NCI-H1436 (cell line): ENCODE data around the gene SWSAP1.
A peak's percentile ranks its signal among the peaks of the same experiment; 100 is the strongest.
"Not testable (repeated sequence)": the region's sequence is repeated elsewhere in the genome, so short reads cannot be mapped to it uniquely, and the experiment has no call there.

Experiments
- DNase-seq: peaks from one replicate; lab custom pipeline; 2025; lab: John Stamatoyannopoulos, UW

Gene SWSAP1

DNA sequence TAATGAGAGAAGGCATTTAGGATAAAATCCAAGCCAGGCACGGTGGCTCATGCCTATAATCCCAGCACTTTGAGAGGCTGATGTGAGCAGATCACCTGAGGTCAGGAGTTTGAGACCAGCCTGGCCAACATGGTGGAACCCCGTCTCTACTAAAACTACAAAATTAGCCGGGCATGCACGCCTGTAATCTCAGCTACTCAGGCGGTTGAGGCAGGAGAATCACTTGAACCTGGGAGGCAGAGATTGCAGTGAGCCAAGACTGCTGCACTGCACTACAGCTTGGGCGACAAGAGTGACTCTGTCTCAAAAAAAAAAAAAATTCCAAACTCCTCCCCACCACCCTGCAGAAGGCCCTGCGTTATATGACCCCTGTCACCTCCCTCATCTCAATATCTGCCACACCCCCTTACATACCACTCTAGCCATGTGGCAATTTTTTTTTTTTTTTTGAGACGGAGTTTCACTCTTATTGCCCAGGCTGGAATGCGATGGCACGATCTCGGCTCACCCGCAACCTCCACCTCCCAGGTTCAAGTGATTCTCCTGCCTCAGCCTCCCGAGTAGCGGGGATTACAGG, 4.9 kb downstream of the SWSAP1 start:
- DNase-seq = not testable (repeated sequence)

DNA sequence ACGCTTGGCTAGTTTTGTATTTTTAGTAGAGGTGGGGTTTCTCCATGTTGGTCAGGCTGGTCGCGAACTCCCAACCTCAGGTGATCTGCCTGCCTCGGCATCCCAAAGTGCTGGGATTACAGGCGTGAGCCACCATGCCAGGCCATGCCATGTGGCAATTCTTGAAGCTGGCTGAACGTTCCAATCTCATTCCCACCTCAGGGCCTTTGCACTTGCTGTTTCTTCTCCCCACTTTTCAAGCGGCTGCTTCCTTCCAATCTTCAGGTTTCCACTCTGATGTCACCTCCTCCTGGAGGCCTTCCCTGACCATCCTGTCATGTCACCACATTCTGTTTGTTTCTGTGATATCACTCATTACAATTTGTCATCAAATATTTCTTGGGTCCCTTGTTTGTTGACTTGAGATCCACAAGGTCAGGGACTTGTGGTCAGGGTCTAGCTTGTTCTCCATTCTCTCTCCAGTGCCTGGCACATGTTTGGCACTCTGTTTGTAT, 5.4 kb downstream of the SWSAP1 start:
- no peak for DNase-seq

GRCh38 chr19:11380653-11381537, 6.4 kb downstream of the SWSAP1 start:
- peak; percentile 91 for DNase-seq

DNA sequence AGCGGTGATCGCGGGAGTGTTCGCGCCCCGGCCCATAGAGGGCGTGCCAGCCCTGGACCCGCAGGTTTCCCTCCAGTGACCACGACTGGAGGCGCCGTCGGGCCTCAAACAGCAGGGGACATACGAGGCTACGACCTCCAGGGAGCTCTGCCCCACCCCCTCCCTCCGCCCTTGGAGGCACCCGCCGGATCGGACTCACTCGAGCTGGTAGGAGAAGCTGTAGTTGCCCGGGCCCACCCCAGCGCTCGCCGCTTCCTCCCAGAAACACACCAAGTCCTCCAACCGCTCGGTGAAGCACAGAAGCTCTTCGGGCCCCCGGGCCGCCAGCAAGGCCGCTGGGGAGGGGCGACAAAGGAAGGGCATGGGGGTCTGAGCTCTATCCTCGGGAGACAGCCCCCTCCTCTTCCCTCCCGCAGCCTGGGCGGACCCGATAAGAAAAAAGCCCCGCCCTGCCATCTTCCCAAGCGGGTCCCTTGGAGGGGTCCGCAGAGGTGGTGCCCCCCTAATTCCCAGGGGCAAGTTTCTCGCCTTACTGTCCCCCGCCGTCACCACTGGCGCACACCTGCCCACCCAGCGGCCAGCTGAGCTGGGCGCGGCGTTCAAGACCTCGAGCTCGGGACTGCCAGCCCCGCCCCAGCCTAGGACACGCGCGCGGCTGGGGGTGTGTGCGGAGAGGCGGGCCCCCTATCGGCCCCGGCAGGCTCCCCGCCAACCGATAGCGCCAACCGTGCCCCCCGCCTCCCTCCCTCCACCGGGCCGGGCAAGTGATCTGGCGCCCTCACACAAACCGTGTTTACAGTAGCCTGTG, 8.6 kb downstream of the SWSAP1 start:
- peak; percentile 63 for DNase-seq

GRCh38 chr19:11383706-11384048, 9.2 kb downstream of the SWSAP1 start:
- no peak for DNase-seq

DNA sequence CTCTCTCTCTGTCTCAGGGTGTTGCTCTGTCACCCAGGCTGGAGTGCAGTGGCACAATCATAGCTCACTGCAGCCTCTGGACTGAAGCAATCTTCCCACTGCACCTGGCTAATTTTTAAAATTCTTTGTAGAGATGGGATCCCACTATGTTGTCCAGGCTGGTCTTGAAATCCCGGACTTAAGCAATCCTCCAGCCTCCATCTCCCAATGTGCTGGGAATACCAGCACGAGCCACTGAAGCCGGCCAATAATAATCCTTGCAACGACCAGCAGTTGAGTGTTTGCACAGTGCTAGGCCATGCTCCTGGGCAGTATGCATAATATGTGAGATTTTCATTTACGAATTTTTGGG, 10.3 kb downstream of the SWSAP1 start:
- DNase-seq = no peak

DNA sequence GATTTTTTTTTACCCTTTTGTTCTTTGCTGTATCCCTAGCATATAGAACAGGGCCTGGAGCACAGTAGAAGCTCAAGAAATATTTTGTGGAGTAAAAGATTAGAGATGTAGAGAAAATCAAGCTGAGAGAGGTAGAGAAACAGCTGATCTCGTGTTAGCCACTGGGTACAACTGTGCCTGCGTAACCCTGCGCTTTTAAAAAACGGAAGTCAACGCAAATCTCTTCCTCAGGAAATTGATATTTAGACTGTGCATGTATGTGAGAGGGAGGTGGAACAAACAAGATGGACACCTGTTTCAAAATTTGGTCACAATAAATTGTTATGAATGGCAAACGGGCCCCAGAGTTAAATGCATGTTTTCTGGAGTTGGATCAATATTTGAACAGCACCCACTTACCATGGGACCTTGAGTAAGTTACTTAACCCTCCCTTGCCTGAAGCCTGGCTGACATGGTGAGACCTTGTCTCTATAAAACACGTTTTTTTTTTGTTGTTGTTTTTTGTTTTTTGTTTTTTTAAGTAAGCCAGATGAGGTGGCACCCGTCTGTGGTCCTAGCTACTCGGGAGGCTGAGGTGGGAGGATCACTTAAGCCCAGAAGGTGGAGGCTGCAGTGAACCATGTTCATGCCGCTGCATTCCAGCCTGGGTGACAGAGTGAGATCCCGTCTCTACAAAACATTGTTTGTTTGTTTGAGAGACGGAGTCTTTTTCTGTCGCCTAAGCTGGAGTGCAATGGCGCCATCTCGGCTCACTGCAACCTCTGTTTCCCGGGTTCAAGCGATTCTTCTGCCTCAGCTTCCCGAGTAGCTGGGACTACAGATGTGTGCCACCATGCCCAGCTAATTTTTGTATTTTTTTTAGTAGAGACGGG, 12.9 kb downstream of the SWSAP1 start:
- DNase-seq = no peak

DNA sequence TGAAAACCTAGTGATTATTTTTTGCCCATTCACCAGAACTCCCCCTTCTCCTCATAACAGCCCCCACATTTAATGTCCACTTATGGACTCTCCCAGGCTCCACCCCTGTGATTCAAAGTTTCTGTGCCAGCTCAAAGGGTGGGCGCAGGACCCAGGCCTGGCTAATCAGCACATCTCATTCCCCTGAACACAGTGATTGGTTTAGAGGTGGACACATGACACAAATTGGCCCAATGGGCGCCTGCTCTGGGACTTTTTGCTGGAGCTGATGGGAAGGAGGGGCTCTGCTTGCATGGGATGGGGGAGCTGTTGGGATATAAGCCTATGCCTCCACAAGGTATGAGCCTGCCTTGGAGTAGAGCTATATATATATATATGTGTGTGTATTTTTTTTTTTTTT, 15.9 kb downstream of the SWSAP1 start:
- no peak for DNase-seq

- no peak for DNase-seq
Observed at GRCh38 chr19:11390933-11391680, 16.6 kb downstream of the SWSAP1 start.

DNA sequence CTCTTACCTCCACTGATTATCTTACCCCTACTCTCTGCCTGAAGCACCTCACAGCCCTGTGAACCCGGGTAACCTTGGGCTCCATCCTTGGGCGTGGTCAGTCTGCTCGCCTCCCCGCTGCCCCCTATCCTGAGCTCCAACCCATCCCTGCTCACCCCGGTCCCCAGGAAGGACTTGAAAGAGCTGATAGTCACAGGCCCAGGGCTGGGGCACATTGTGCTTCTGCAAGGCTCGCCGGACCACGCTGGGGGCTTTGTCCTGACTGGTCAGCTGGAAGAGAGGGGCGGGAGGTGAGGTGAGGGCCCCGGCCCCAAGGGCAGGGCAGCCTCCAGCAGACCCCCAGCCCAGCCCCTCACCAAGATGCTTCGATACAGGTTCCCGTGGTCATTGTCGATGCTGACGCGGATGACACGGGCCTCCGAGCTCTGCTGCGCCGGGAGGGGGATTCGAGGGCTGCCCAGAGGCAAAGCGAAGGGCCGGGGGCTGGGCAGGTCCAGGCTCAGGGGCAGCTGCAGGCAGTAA, 22.7 kb downstream of the SWSAP1 start:
- no peak for DNase-seq

GRCh38 chr19:11399667-11400066, 25.2 kb downstream of the SWSAP1 start:
- DNase-seq = no peak

DNA sequence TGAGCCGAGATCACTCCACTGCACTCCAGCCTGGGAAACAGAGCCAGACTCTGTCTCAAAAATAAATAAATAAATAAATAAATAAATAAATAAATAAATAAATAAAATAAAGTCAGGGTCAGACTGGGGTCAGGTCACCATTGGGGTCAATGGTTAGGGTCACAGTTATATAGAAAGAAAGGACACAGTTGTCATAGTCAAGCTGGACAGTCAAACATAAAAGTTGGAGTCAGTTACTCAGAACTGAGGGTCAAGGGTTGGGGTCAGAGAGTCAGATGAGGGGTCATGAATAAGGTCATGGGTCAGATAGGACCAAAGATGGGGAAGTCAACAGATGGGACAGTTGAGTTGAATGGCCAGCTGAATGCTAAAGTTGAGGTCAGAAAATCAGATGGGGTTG, 26.3 kb downstream of the SWSAP1 start:
- DNase-seq = no peak

- DNase-seq = no peak
Observed at GRCh38 chr19:11401808-11402543, 27.5 kb downstream of the SWSAP1 start.

GRCh38 chr19:11404588-11405222, 30.2 kb downstream of the SWSAP1 start:
- no peak for DNase-seq

DNA sequence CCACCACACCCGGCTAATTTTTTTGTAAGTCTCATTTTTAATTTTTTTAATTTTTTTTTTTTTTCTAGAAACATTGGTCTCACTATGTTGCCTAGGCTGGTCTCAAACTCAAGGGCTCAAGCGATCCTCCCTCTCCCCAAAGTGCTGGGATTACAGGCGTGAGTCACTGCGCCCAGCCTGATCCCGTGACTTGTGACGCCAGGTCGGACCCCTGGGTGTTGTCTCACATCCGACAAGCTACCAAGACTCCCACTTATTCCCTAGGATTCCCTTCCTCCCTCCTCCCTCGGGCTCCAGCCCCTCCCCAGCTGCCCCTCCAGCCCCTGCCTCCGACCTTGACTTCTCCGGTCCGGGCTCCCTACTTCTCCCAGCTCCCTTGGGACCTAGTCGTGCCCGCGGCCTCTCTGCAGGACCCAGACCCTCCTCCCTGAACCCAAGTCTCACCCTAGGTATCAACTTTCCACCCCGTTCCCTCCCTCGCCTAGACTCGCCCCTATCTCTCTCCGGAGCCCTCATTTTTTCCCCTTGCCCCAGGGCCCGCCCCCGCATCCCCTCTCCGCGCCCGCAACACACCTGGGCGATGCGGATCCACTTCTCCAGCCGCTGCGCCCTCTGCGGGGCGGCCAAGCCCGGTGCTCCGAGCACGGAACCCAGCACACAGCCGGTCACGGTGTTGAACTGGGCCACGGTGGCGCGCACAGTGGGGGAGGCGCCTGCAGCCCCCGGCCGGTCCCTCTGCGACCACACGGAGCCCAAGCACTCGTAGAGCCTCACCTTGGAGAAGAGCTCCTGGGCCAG, 31.6 kb downstream of the SWSAP1 start:
- DNase-seq = no peak

DNA sequence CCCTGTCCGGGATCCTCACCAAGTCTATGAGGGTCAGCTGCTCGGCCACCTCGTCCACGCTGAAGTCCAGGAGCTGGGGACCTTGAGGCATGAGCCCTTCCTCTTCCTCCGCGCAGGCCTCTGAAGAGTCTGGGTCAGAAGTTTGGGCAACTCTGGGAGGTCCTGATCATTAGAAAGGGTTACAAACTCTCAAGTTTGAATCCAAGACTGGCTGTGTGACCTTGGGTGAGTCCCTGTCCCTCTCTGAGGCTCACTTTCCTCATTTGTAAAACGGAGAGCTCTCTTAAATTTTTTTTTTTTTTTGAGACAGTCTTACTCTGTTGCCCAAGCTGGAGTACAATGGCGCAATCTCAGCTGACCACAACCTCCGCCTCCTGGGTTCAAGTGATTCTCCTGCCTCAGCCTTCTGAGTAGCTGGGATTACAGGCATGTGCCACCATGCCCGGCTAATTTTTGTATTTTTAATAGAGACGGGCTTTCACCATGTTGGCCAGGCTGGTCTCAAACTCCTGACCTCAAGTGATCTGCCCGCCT, 32.3 kb downstream of the SWSAP1 start:
- DNase-seq = not testable (repeated sequence)

DNA sequence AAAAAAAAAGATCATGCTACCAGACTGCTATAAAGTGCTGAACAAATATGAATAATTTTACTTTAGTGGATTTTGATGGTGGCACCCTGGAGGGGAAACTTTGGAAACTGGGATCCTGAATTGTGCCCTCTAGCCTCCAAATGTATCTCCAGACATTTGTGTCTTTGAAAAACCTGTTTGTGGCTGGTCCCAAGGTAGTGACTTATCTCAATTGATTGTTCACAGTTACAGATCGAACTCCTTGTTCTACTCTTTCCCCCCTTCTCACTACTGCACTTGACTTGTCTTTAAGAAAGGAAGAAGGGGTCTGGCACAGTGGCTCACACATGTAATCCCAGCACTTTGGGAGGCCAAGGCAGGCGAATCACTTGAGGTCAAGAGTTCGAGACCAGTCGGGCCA, 34.1 kb downstream of the SWSAP1 start:
- no peak for DNase-seq

GRCh38 chr19:11410682-11411081, 36.2 kb downstream of the SWSAP1 start:
- DNase-seq = no peak

DNA sequence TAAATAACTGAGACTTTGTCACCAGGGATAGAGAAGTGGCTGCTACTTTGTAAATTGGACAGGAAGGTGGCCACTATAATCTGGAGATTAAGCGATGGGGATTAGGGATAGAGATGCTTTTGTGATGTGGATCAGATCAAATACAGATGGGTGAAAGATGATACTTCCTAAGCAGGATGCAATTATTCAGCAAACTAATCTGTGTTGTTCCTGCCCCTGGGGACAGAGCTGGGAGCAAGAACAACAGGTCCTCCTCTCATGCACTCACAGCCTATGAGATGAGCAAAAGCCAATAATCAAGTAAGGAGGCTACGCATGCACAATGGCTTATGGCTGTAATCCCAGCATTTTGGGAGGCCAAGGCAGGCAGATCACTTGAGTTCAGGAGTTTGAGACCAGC, 40.1 kb downstream of the SWSAP1 start:
- DNase-seq = peak; percentile 81
